Prostate gland (tissue), 2 donors: ENCODE measurements around the gene RIPPLY2.

Experiments used
- CTCF ChIP-seq, 4 experiments: fragments of 200-600 bp in 2 of 4; fragments of 450-650 bp in 2 of 4; sonication (generic) in 2 of 4; IDR thresholded peaks; 1 replicate in 3 of 4; 2 replicates in 1 of 4; pipeline ENCODE4 v1.5.1; 2016 to 2019; ENCODE audit warnings: antibody characterized with exemption in 4 of 4, mild to moderate bottlenecking in 2 of 4, moderate library complexity in 2 of 4
- POLR2AphosphoS5 ChIP-seq: sonication (generic); formaldehyde crosslinking; IDR thresholded peaks from one replicate; pipeline ENCODE4 v1.6.1; 2017; ENCODE audit warnings: antibody characterized with exemption

GRCh38 chr6:83891586-83891985 lies 38.4 kb downstream of the RIPPLY2 start:
- TF ChIP-seq CTCF (IDR thresholded peaks at IDR 0.05) (no peak), POLR2AphosphoS5 (no peak)
